Right cardiac atrium (tissue), 5 donors: ENCODE results near the gene SPRY1. TPM values are rescaled to one million over a fixed set of nuclear protein-coding genes. Genes with fewer than 3 reads are reported as not detected.

Experiments used
- ATAC-seq, 2 donors: fragments of 200-7000 bp; cut with Tn5 transposase; one replicate each; pipeline versions ENCODE4 v1.8.0 to v1.9.1; 2020; ENCODE audit warnings: moderate library complexity in 2 of 2, mild to moderate bottlenecking in 1 of 2
- DNase-seq, 3 donors: peaks; one replicate each; pipeline ENCODE4 v3.0.0-alpha.2; 2020
- H3K27ac ChIP-seq: one replicate; pipeline ENCODE4 v1.5.1; 2013; ENCODE audit warnings: mild to moderate bottlenecking, low read length, control low read depth, moderate library complexity
- H3K27me3 ChIP-seq: one replicate; pipeline ENCODE4 v1.6.1; 2013; ENCODE audit not compliant: control insufficient read depth, insufficient read depth
- H3K4me1 ChIP-seq: one replicate; pipeline ENCODE4 v1.6.1; 2013; ENCODE audit warnings: low read length; ENCODE audit not compliant: control insufficient read depth, insufficient read depth
- H3K4me3 ChIP-seq: one replicate; pipeline ENCODE4 v1.5.1; 2013; ENCODE audit warnings: low read length, control low read depth
- H3K9me3 ChIP-seq: one replicate; pipeline ENCODE4 v1.6.1; 2013; ENCODE audit warnings: low read length; ENCODE audit not compliant: control insufficient read depth
- WGBS: extraction: QIAGEN DNeasy Blood & Tissue Kit; methylation state at CpG from one replicate; pipeline ENCODE4 v1.1.7; 2013; 5-methylcytosine and 5-hydroxymethylcytosine counted together
- intact Hi-C, 4 donors: fragments of 100-400 bp; cut with DNase I; formaldehyde crosslinking; loops; one replicate each; pipeline versions ENCODE4 v1.11.0 to v1.14.0; 2022 to 2023
- polyA plus RNA-seq: library from polyadenylated mRNA; stranded (reverse); fragments of 200-250 nt; gene quantifications from one replicate; pipeline ENCODE4 v1.2.3, GENCODE V29; 2013
- total RNA-seq, 4 donors: library from RNA; stranded (reverse); fragmentation: NEBNext Ultra II Directional; extraction: Animal tissue kit (Norgen Biotek cat#: 25700); gene quantifications; one replicate each; pipeline ENCODE4 v1.2.1, GENCODE V29; 2021
- donor health status: healthy with polysubstance abuse.
- donor health status: DM: no; HTN: yes; CAD: no.
- donor health status: DM: no; HTN: no; CAD: no.
- donor health status: DM: no; HTN: yes; CAD: no; lungs with severe emphysema.
- donor health status: DM: yes; HTN: yes; CAD: no.

SPRY1 gene
- total and polyA plus RNA-seq, 5 donors = 21.3 to 60.4 (median 42.0) TPM

GRCh38 chr4:123399627-123400358, 3.2 kb downstream of the SPRY1 start:
- Histone ChIP-seq H3K4me3 (peak overlapping the region; percentile 63), H3K9me3 (no peaks in the 10 kb centered on the region), H3K4me1 (no peaks in the 10 kb centered on the region), H3K27me3 (no peaks in the 10 kb centered on the region), H3K27ac (peak overlapping the region; percentile 39)
- no peak for ATAC-seq
- intact Hi-C loops = loop anchor here in 3 of 4 donors (10.0 kb wide), 6 partner anchors 95 to 715 kb away; no protein-coding TSS in a partner anchor
- 13% methylated on average over 22 of the region's 22 CpGs for WGBS
- no peak for DNase-seq

- peak overlapping the region; percentile 63 for H3K4me3 ChIP-seq
- no peaks in the 10 kb centered on the region for H3K9me3 ChIP-seq
- no peaks in the 10 kb centered on the region for H3K27me3 ChIP-seq
- no peaks in the 10 kb centered on the region for H3K4me1 ChIP-seq
- WGBS = 51% methylated on average over 9 of the region's 9 CpGs
- H3K27ac ChIP-seq = peak overlapping the region; percentile 82
- ATAC-seq (no peak), DNase-seq (peak in 1 of 3 donors; percentile 46)
- intact Hi-C loops = loop anchor here in 2 of 4 donors (10.0 kb wide), 3 partner anchors 93 to 253 kb away; no protein-coding TSS in a partner anchor
These were observed 4.9 kb downstream of the SPRY1 start for GRCh38 chr4:123401271-123402120.

- no peak for ATAC-seq
- 60% methylated on average over 3 of the region's 3 CpGs for WGBS
- Histone ChIP-seq H3K27me3 (no peaks in the 10 kb centered on the region), H3K4me3 (peak overlapping the region; percentile 63), H3K4me1 (no peaks in the 10 kb centered on the region), H3K9me3 (no peaks in the 10 kb centered on the region), H3K27ac (peak overlapping the region; percentile 82)
- intact Hi-C loops = loop anchor here in 2 of 4 donors (10.0 kb wide), 3 partner anchors 93 to 253 kb away; no protein-coding TSS in a partner anchor
- DNase-seq = no peak
These were observed 5.5 kb downstream of the SPRY1 start for GRCh38 chr4:123402121-123402465.

GRCh38 chr4:123403080-123403604, 6.5 kb downstream of the SPRY1 start:
- no peaks in the 10 kb centered on the region for H3K9me3 ChIP-seq
- intact Hi-C loops = loop anchor here in 2 of 4 donors (10.0 kb wide), 3 partner anchors 92 to 252 kb away; no protein-coding TSS in a partner anchor
- H3K4me1 ChIP-seq = peaks cover 1% of the 10 kb centered on the region
- no peak for DNase-seq
- no peaks in the 10 kb centered on the region for H3K27me3 ChIP-seq
- 68% methylated on average over 3 of the region's 3 CpGs for WGBS
- no peak for ATAC-seq
- no peak overlapping the region for H3K27ac ChIP-seq
- peak overlapping the region; percentile 63 for H3K4me3 ChIP-seq

GRCh38 chr4:123404533-123404932, 7.9 kb downstream of the SPRY1 start:
- Histone ChIP-seq H3K4me3 (peak overlapping the region; percentile 60), H3K9me3 (no peaks in the 10 kb centered on the region), H3K4me1 (peaks cover 1% of the 10 kb centered on the region), H3K27me3 (no peaks in the 10 kb centered on the region), H3K27ac (no peak overlapping the region)
- DNase-seq (no peak), ATAC-seq (no peak)
- 63% methylated on average over 4 of the region's 4 CpGs for WGBS
- intact Hi-C loops = loop anchor here in 2 of 4 donors (10.0 kb wide), 3 partner anchors 90 to 250 kb away; no protein-coding TSS in a partner anchor

- DNase-seq = no peak
- Histone ChIP-seq H3K4me1 (peaks cover 3% of the 10 kb centered on the region), H3K27ac (no peak overlapping the region), H3K27me3 (no peaks in the 10 kb centered on the region), H3K9me3 (no peaks in the 10 kb centered on the region), H3K4me3 (peak overlapping the region; percentile 60)
- intact Hi-C loops = loop anchor here in 2 of 4 donors (10.0 kb wide), 3 partner anchors 89 to 249 kb away; no protein-coding TSS in a partner anchor
- WGBS = 46% methylated on average over 5 of the region's 5 CpGs
- ATAC-seq = no peak
These were observed 8.8 kb downstream of the SPRY1 start for GRCh38 chr4:123405267-123405865.

GRCh38 chr4:123406872-123407271, 10.3 kb downstream of the SPRY1 start:
- Histone ChIP-seq H3K4me3 (no peak overlapping the region), H3K27me3 (no peaks in the 10 kb centered on the region), H3K9me3 (no peaks in the 10 kb centered on the region), H3K27ac (no peak overlapping the region), H3K4me1 (peaks cover 3% of the 10 kb centered on the region)
- ATAC-seq (no peak), DNase-seq (no peak)
- WGBS = 86% methylated on average over 4 of the region's 4 CpGs
- intact Hi-C loops = loop anchor here in 2 of 4 donors (10.0 kb wide), 3 partner anchors 88 to 248 kb away; no protein-coding TSS in a partner anchor

GRCh38 chr4:123408471-123409084, 12.0 kb downstream of the SPRY1 start:
- no peak overlapping the region for H3K4me3 ChIP-seq
- peaks cover 3% of the 10 kb centered on the region for H3K4me1 ChIP-seq
- ATAC-seq (no peak), DNase-seq (no peak)
- intact Hi-C loops = loop anchor here in 2 of 4 donors (10.0 kb wide), 3 partner anchors 86 to 246 kb away; no protein-coding TSS in a partner anchor
- no peaks in the 10 kb centered on the region for H3K27me3 ChIP-seq
- H3K9me3 ChIP-seq = no peaks in the 10 kb centered on the region
- H3K27ac ChIP-seq = no peak overlapping the region
- WGBS = 74% methylated on average over 5 of the region's 5 CpGs

GRCh38 chr4:123409334-123409733, 12.7 kb downstream of the SPRY1 start:
- Histone ChIP-seq H3K4me1 (peaks cover 3% of the 10 kb centered on the region), H3K9me3 (no peaks in the 10 kb centered on the region), H3K4me3 (no peak overlapping the region), H3K27ac (no peak overlapping the region), H3K27me3 (no peaks in the 10 kb centered on the region)
- intact Hi-C loops = loop anchor here in 2 of 4 donors (10.0 kb wide), 3 partner anchors 85 to 245 kb away; no protein-coding TSS in a partner anchor
- no peak for ATAC-seq
- DNase-seq = no peak
- WGBS = 79% methylated on average over 2 of the region's 2 CpGs

GRCh38 chr4:123411514-123411913, 14.9 kb downstream of the SPRY1 start:
- intact Hi-C loops = loop anchor here in 1 of 4 donors (10.0 kb wide), 1 partner anchor 153 kb away; no protein-coding TSS in a partner anchor
- Histone ChIP-seq H3K4me3 (no peak overlapping the region), H3K27ac (no peak overlapping the region), H3K4me1 (peaks cover 3% of the 10 kb centered on the region), H3K9me3 (no peaks in the 10 kb centered on the region), H3K27me3 (no peaks in the 10 kb centered on the region)
- 76% methylated on average over 5 of the region's 5 CpGs for WGBS
- DNase-seq (no peak), ATAC-seq (no peak)
